ENCODE results near the gene UGT1A10.
"Not testable (repeated sequence)": the region's sequence is repeated elsewhere in the genome, so short reads cannot be mapped to it uniquely, and the experiment has no call there.

The UGT1A10 gene

DNA sequence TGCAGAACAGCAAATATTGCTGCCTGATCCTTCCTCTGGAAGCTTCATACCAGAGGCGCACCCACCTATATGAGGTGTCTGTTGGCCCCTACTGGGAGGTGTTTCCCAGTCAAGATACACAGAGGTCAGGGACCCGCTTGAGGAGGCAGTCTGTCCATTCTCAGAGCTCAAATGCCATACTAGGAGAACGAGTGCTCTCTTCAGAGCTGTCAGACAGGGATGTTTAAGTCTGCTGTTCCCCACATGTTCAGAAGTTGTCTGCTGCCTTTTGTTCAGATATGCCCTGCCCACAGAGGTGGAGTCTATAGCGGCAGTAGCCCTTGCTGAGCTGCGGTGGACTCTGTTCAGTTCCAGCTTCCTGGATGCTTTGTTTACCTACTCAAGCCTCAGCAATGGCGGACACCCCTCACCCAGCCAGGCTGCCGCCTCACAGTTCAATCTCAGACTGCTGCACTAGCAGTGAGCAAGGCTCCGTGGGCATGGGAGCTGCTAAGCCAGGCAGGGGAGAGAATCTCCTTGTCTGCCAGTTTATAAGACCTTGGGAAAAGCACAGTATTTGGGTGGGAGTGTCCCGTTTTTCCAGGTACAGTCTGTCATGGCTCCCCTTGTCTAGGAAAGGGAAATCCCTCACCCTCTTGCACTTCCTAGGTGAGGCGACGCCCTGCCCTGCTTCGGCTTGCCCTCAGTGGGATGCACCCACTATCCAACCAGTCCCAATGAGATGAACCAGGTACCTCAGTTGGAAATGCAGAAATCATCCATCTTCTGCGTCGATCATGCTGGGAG is 100.8 kb downstream of the UGT1A10 start:
- DNase-seq: not testable (repeated sequence)

DNA sequence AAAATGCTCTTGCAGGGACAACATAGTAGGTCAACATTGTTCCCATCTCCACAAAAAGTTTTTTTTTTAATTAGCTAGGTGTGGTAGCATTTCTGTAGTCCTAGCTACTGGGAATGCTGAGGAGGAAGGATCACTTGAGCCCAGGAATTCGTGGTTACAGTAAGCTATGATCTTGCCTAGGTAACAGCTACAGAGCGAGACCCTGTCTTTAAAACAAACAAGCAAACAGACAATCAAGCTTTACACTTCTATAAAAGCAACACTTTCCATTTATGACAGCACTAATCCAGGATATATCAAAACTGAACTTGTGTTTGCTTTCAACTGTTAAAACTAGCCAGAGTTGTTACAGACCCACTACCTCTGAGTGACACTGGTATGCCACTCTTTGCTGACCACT is 104.6 kb downstream of the UGT1A10 start:
- no peak for DNase-seq

DNA sequence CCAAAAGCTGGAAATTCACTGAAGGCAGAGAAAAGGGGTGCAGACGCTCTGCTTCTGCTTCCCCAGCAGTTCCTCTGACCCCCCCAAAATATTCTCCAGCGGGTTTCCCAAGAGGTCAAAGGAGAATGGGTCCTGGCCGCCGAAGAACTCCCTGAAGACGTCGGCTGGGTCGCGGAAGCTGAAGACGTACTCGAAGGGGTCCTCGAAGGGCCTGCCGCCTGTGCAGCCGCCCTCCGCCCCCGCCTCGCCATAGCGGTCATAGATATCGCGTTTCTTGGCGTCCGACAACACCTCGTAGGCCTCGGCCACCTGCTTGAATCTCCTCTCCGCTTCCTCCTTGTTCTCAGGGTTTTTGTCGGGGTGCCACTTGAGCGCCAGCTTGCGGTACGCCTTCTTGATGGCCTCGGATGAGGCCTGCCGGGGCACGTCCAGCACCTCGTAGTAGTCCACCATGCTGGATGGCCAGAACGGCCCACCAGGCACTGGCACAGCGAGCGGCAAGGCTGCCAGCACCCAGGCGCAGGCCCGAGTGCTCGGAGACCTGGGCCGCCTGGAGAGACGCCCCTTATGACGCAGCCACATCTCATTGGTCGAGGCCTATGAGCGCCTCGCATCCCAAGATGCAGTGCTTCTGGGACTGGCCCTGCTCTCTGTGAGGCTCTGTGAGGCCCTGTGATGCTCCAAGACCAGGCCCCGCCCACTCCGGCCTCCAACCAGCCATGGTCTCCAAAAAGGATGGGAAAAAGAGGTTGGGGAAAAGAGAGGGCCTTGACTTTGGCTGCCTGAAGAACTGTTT is 107.4 kb downstream of the UGT1A10 start:
- no peak for DNase-seq

DNA sequence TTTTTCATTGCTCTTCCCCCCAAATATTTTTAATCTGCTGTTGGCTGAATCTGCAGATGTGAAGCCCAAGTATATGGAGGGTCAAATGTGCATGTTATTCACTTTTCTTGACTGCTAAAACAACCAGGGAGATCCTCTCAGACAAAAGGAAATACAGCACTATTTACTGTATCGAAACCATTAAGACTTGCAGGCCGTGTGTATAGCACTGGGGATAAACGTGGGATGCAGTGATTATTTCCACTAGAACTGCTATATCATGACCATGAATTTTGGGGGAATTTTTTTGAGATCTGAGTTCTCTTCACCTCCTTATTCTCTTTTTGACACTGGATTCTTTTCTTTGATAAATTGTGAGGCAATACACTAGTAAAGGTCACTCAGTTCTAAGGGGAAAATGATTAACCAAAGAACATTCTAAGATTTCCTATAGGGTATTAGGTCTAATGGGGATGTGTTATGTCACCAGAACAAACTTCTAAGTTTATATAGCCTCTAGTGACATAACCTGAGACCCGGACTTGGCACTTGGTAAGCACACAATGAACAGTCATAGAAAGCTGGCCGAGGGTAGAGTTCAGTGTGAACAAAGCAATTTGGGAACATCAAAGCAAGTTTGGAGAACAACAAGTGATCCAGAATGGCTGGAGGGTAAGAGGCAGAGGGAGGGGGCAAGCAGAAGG is 109.0 kb downstream of the UGT1A10 start:
- no peak for DNase-seq

DNA sequence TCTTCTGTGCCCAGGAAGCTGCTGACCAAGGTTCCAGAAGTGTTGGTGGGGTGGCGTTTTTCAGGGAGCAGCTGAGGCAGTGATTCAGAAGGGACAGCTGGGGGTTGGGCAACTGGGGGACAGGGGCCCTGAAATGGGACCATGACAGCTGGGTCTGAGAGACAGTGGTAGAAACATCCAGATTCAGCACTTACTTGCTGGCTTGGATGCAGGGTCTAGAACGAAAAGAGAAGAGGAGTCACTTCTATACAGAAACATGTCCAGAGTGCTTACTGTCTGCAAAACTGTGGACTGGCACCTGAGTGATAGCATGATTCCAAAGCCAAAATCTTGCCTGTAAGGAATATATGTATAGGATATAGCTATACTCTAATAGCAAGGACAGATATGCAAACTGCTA is 109.6 kb downstream of the UGT1A10 start:
- DNase-seq: not testable (repeated sequence)

DNA sequence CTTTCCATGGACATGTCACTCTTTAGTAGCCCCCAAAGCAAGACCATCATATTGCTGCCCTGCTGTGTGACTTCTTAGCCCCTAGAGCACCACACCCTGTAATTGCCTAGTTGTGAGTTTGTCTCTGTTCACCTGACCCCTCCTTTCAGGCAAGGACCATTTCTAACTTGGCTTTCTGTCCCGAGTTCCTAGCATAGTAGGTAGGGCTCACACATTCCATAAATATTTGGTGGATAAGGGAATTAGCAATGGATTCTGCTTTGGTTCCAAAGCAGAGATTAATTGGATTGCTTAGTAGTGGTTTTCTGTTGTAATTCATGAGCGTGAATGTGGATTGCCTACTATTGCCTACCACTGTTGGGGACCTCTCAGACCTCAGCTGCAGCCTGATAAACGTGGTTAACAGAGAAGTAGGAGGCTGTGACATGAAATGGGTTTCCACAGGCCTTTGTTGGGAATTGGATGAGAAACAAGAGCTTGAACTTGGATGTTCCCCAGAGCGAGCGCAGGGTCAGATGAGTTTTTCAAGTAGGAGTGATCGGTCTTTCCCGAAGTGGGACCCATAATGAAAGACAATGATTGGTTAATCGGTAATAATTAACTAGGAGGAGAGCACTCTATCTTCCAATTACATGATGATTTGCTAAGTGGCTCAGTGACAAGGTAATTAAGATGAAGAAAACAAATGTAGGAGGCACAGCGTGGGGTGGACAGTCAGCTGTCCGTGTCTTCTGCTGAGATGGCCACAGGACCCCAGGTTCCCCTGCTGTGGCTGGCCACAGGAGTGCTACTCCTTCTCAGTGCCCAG is 110.4 kb downstream of the UGT1A10 start:
- DNase-seq: no peak

DNA sequence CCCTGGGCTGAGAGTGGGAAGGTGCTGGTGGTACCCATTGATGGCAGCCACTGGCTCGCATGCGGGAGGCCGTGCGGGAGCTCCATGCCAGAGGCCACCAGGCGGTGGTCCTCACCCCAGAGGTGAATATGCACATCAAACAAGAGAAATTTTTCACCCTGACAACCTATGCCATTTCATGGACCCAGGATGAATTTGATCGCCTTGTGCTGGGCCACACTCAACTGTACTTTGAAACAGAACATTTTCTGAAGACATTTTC is 111.0 kb downstream of the UGT1A10 start:
- no peak for DNase-seq

DNA sequence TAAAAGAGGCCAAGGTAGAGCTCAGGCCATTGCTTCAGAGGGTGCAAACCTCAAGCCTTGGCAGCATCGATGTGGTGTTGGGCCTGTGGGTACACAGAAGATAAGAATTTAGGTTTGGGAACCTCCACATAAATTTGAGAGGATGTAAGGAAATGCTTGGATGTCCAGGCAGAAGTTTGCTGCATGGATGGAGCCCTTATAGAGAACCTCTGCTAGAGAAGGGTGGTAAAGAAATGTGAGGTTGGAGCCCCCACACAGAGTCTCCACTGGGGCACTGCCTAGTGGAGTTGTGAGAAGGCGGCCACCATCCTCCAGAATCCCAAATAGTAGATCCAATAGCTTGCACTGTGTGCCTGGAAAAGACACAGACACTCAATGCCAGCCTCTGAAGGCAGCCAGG is 114.4 kb downstream of the UGT1A10 start:
- not testable (repeated sequence) for DNase-seq

DNA sequence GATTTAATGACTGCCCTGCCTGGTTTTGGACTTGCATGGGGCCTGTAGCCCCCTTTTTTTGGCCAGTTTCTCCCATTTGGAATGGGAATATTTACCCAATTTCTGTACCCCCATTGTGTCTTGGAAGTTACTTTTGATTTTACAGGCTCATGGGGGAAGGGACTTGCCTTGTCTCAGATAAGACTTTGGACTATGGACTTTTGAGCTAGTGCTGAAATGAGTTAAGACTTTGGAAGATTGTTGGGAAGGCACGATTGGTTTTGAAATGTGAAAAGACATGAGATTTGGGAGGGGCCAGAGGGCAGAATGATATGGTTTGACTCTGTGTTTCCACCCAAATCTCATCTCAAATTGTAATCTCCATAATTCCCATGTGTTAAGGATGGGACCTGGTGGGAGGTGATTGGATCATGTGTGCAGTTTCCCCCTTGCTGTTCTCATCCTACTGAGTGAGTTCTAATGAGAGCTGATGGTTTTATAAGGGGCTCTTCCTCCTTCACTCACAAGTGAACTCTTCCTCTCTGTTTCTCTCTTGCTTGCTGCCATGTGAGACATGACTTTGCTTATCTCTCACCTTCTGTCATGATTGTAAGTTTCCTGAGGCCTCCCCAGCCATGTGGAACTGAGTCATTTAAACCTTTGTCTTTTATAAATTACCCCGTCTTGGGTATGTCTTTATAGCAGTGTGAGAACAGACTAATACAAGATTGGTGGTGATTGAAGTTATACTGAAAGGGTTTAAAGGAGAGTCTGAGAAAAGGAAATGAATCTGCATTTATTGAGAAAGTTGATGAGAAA is 115.2 kb downstream of the UGT1A10 start:
- not testable (repeated sequence) for DNase-seq

DNA sequence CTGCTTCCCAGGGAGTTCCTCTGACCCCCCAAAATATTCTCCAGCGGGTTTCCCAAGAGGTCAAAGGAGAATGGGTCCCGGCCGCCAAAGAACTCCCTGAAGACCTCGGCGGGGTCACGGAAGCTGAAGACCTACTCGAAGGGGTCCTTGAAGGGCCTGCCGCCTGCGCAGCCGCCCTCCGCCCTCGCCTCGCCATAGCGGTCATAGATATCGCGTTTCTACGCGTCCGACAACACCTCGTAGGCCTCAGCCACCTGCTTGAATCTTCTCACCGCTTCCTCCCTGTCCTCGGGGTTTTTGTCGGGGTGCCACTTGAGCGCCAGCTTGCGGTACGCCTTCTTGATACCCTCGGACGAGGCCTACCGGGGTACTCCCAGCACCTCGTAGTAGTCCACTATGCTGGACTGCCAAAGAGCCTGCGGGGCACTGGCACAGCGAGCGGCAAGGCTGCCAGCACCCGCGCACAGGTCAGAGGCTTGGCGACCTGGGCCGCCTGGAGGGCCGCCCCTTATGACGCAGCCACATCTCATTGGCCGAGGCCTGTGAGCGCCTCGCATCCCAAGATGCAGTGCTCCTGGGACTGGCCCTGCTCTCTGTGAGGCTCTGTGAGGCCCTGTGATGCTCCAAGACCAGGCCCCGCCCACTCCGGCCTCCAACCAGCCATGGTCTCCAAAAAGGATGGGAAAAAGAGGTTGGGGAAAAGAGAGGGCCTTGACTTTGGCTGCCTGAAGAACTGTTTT is 118.8 kb downstream of the UGT1A10 start:
- DNase-seq: no peak

DNA sequence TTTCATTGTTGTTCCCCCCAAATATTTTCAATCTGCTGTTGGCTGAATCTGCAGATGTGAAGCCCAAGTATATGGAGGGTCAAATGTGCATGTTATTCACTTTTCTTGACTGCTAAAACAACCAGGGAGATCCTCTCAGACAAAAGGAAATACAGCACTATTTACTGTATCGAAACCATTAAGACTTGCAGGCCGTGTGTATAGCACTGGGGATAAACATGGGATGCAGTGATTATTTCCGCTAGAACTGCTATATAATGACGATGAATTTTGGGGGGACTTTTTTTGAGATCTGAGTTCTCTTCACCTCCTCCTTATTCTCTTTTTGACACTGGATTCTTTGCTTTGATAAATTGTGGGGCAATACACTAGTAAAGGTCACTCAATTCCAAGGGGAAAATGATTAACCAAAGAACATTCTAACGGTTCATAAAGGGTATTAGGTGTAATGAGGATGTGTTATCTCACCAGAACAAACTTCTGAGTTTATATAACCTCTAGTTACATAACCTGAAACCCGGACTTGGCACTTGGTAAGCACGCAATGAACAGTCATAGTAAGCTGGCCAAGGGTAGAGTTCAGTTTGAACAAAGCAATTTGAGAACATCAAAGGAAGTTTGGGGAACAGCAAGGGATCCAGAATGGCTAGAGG is 120.3 kb downstream of the UGT1A10 start:
- DNase-seq: no peak

DNA sequence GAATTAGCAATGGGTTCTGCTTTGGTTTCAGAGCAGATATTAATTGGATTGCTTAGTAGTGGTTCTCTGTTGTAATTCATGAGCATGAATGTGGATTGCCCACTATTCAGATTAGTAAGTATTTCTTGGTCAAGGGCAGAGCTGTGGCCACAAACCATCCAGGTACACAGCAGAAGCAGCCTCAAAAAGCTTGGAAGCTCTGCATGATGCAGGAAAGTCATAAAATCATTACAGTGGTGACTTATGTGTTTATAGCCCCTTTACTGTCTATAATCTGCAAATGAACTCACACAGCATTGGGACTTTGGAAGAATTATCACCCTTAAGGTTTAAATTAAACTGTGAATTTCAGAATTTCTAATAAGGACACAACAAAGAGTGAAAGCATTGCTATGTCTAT is 121.9 kb downstream of the UGT1A10 start:
- DNase-seq: no peak

DNA sequence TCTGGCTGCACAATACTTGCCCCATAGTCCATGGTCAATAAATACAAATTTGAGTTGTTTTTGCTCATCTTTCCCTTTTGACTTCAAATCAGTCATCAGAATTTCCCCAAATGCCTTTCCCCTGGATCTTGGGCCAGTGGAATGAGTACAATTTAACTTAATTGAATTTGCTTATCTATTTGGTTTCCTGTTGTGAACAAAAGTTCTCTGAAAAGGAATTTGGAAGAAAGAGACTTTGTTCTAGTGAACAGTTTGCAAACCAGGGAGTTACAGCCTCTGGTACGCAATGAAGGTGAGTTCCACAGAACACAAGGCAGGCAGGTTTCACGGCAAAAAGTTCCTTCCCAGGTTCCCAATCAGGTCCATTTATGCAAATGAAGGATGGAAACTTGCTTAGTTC is 122.6 kb downstream of the UGT1A10 start:
- no peak for DNase-seq

DNA sequence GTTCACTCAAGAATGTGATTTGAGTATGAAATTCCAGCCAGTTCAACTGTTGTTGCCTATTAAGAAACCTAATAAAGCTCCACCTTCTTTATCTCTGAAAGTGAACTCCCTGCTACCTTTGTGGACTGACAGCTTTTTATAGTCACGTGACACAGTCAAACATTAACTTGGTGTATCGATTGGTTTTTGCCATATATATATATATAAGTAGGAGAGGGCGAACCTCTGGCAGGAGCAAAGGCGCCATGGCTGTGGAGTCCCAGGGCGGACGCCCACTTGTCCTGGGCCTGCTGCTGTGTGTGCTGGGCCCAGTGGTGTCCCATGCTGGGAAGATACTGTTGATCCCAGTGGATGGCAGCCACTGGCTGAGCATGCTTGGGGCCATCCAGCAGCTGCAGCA is 123.8 kb downstream of the UGT1A10 start, which contains the start of gene UGT1A1:
UGT1A1 (plus strand) TSS at position 228 of the 400 bp plus-strand sequence; CDS start at position 246, 18 bp downstream.
- DNase-seq: no peak

DNA sequence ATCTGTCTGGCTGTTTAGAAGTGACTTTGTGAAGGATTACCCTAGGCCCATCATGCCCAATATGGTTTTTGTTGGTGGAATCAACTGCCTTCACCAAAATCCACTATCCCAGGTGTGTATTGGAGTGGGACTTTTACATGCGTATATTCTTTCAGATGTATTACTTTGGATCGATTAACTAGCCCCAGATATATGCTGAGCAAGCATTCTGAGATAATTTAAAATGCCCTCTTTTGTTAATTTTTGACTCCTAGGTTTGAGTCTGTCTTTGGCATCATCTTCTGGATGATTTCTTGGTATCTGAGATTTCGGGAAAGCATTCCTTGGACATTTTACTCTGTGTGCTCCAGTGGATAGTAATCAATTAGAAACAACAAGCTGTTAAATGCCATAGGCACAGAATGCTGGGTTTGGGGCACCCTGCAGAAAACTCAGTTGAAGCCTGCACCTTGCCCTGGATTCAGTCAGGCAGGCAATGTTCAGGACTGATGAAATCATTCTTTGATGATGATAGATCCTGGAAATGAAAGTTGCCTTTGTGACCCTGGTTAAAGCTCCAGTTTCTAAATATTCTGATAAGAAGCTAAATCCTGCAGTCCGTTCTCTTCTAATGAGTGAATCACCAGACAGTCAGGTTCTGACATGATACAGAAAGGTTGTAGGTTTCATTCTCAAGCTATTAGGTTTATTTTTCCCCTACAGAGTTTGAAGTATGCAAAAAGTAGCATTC is 125.0 kb downstream of the UGT1A10 start:
- no peak for DNase-seq

DNA sequence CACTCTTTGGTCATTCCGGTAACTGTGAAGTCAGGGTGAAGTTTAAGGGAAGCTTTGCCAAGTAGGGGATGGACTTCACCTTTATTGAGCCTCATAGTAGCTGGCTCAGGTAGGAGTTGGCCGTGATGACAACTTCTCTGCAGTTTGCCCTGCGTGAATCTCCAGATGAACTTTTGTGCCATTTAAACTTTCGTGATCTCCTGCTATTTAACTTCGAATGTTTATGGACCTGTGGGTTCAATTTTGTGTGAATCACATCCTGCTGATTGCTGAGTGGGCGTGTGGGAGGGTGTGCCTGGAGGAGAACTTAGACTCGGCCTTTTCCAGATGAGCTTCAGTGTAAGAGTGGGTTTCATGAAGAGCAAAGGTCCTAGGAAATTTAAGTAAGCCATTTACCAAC is 128.0 kb downstream of the UGT1A10 start:
- DNase-seq: no peak

DNA sequence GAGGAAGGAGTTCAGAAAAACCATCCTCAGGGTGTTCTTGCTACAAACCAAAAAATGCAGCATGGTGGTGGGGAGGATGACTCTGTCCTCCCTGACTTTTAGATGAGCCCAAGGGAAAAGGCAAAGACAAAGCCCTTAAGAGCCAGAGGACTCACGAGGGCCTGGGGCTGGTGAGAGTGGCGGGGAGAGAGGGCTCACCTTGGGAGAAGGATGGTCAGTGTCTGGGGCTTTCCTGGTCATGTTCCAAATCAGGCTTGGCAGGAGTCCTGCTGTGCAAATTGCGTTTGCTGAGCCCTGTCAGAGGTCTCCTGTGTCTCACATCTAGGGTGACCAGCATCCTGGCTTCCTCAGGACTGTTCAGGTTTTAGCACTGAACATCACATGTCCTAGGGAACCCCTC is 128.5 kb downstream of the UGT1A10 start:
- no peak for DNase-seq

DNA sequence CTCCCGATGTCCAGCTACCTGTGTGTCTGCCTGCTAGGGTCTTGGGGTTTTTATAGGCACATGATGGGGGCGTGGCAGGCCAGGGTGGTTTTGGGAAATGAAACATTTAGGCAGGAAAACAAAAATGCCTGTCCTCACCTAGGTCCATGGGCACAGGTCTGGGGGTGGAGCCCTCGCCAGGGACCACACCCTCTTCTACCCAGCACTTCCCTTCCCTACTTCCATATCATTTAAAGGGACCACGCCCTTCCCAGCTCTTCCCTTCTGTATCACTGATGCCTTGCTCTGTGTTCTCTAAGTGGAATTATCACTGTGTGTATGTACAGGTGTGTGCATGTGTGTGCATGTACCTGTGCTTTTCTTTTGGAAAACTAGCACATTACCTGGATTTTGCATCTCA is 130.2 kb downstream of the UGT1A10 start:
- no peak for DNase-seq

DNA sequence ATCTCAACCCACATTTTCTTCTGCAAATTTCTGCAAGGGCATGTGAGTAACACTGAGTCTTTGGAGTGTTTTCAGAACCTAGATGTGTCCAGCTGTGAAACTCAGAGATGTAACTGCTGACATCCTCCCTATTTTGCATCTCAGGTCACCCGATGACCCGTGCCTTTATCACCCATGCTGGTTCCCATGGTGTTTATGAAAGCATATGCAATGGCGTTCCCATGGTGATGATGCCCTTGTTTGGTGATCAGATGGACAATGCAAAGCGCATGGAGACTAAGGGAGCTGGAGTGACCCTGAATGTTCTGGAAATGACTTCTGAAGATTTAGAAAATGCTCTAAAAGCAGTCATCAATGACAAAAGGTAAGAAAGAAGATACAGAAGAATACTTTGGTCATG is 131.8 kb downstream of the UGT1A10 start:
- DNase-seq: no peak
